Measurements from ENCODE around the gene PHACTR2. TPM values are rescaled to one million over a fixed set of nuclear protein-coding genes. Genes with fewer than 3 reads are reported as not detected.

The PHACTR2 gene
- total RNA-seq, 1 experiment from 2014 or later, result 20.7 TPM

DNA sequence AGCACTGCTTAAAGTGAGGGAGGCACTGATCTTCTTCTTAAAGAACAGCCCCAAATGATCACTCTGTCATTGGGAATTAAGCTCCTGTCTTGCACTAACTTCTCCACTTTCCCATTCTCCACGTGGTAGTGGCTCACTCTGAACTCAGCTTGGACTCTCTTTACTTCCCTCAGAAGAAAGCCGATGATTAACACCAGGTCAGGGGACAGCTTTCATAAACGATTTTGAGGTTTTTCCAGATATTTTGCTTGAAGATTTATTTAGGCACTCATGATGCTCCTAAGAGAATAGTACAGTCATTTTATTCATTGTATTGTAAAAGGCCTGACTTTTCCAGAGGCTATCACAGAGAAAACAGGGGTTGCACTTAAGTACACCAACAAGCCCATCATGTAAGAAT, 84.4 kb downstream of the PHACTR2 start:
- Mint-ChIP-seq H3K4me3 (ENCODE audit: low read depth, unreplicated experiment) (no peak overlapping the region), H3K4me1 (ENCODE audit: low read depth, unreplicated experiment) (no peaks in the 10 kb centered on the region), H3K27ac (ENCODE audit: unreplicated experiment) (no peak overlapping the region), H3K36me3 (ENCODE audit: insufficient read depth, unreplicated experiment) (peaks cover 8% of the 10 kb centered on the region), H3K9me3 (ENCODE audit: low read depth, unreplicated experiment) (no peaks in the 10 kb centered on the region), H3K27me3 (ENCODE audit: unreplicated experiment) (no peaks in the 10 kb centered on the region)
- CTCF ChIA-PET, result no interaction called here
- TF ChIP-seq CTCF (IDR thresholded peaks at IDR 0.05; ENCODE audit: unreplicated experiment), result no peak
- DNase-seq, result no peak
- no TSS peak for BruUV-seq (replicated peaks)
- intact Hi-C loops (cut with micrococcal nuclease; ENCODE audit: unreplicated experiment), result no loop called here

- CTCF ChIA-PET, result no interaction called here
- Mint-ChIP-seq H3K36me3 (ENCODE audit: insufficient read depth, unreplicated experiment) (peaks cover 4% of the 10 kb centered on the region), H3K27me3 (ENCODE audit: unreplicated experiment) (no peaks in the 10 kb centered on the region), H3K4me1 (ENCODE audit: low read depth, unreplicated experiment) (no peaks in the 10 kb centered on the region), H3K27ac (ENCODE audit: unreplicated experiment) (no peak overlapping the region), H3K4me3 (ENCODE audit: low read depth, unreplicated experiment) (no peak overlapping the region), H3K9me3 (ENCODE audit: low read depth, unreplicated experiment) (no peaks in the 10 kb centered on the region)
- intact Hi-C loops (cut with micrococcal nuclease; ENCODE audit: unreplicated experiment), result no loop called here
- no peak for DNase-seq
- no TSS peak for BruUV-seq (replicated peaks)
- TF ChIP-seq CTCF (IDR thresholded peaks at IDR 0.05; ENCODE audit: unreplicated experiment), result no peak
Observed at GRCh38 chr6:143765422-143766184, 87.8 kb downstream of the PHACTR2 start.

DNA sequence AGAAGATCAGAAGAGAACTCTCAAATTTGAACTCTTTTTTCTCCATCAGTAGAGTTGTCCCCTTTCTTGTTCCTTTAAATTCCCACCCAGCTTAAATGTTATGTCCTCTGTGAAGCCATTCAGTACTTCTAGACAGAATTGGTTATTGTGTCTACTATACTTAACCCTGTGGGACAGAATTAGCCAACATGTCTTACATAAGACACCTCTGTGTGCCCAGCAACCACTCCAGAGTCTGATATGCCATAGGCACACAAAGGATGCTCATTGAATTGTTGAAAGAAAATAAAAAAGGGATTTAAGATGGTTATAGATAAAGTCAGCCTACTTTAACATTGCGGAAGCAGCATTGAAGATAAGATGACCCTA, 88.4 kb downstream of the PHACTR2 start:
- Mint-ChIP-seq H3K36me3 (ENCODE audit: insufficient read depth, unreplicated experiment) (peaks cover 4% of the 10 kb centered on the region), H3K9me3 (ENCODE audit: low read depth, unreplicated experiment) (no peaks in the 10 kb centered on the region), H3K27me3 (ENCODE audit: unreplicated experiment) (no peaks in the 10 kb centered on the region), H3K27ac (ENCODE audit: unreplicated experiment) (no peak overlapping the region), H3K4me3 (ENCODE audit: low read depth, unreplicated experiment) (no peak overlapping the region), H3K4me1 (ENCODE audit: low read depth, unreplicated experiment) (no peaks in the 10 kb centered on the region)
- TF ChIP-seq CTCF (IDR thresholded peaks at IDR 0.05; ENCODE audit: unreplicated experiment), result no peak
- intact Hi-C loops (cut with micrococcal nuclease; ENCODE audit: unreplicated experiment), result no loop called here
- CTCF ChIA-PET, result no interaction called here
- DNase-seq, result no peak
- no TSS peak for BruUV-seq (replicated peaks)

GRCh38 chr6:143767433-143767832, 89.7 kb downstream of the PHACTR2 start:
- H3K4me1 Mint-ChIP-seq (ENCODE audit: low read depth, unreplicated experiment), result no peaks in the 10 kb centered on the region
- TF ChIP-seq CTCF (IDR thresholded peaks at IDR 0.05; ENCODE audit: unreplicated experiment), result no peak
- CTCF ChIA-PET, result no interaction called here
- peaks cover 4% of the 10 kb centered on the region for H3K36me3 Mint-ChIP-seq (ENCODE audit: insufficient read depth, unreplicated experiment)
- no peaks in the 10 kb centered on the region for H3K27me3 Mint-ChIP-seq (ENCODE audit: unreplicated experiment)
- H3K4me3 Mint-ChIP-seq (ENCODE audit: low read depth, unreplicated experiment), result no peak overlapping the region
- intact Hi-C loops (cut with micrococcal nuclease; ENCODE audit: unreplicated experiment), result no loop called here
- BruUV-seq (replicated peaks), result no TSS peak
- H3K9me3 Mint-ChIP-seq (ENCODE audit: low read depth, unreplicated experiment), result no peaks in the 10 kb centered on the region
- DNase-seq, result no peak
- no peak overlapping the region for H3K27ac Mint-ChIP-seq (ENCODE audit: unreplicated experiment)

All from Calu3 (cell line).